Sciatic nerve (tissue), 2 donors: ENCODE measurements around the gene REPIN1. TPM values are rescaled to one million over a fixed set of nuclear protein-coding genes. Genes with fewer than 3 reads are reported as not detected.

ENCODE experiments used
- ATAC-seq: fragments of 200-7000 bp; cut with Tn5 transposase; one replicate; pipeline ENCODE4 v1.9.1; 2020; ENCODE audit warnings: mild to moderate bottlenecking, moderate library complexity
- DNase-seq: peaks from one replicate; pipeline ENCODE4 v3.0.0-alpha.2; 2020; ENCODE audit warnings: low spot score
- intact Hi-C: fragments of 100-400 bp; cut with DNase I; formaldehyde crosslinking; loops from one replicate; pipeline ENCODE4 v1.14.2; 2022
- total RNA-seq: library from RNA; stranded (reverse); fragmentation: NEBNext Ultra II Directional; extraction: Animal tissue kit (Norgen Biotek cat#: 25700); gene quantifications from one replicate; pipeline ENCODE4 v1.2.1, GENCODE V29; 2021
- donor health status: DM: no; HTN: no; CAD: no.
- donor health status: DM: no; HTN: no; CAD: no.

REPIN1 gene
- total RNA-seq, 1 donor from 2014 or later = 54.0 TPM

DNA sequence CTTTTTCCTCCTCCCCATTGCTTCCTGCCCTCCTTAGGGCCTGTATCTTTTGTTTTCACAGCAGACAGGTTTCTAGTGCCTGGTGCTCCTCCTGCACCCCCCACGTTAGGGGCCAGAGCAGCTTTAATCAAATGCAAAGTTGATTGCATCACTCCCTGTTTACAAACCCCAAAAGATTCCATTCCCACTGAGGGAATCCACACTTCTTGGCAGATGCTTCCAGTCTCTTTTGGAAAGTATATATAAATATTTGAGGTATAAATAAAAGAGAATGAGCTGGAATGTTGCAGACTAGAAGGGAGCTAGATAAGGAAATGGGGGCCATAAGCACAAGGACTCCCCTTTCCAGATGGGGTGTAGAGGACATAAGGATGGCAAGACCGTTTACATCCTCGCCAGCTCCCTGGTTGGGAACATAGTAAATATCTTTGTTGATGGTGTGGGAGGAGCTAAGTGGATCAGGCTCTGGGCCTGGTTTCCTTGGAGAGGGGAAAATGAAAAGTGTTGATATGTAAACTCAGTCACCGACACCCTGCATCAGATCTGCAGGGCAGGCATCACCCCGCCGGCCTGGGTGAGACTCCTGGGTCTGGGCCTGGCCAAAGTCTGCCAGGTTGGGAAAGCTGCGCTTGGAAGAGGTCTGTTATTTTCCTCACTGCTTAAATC is 33.4 kb upstream of the REPIN1 start:
- DNase-seq = no peak
- ATAC-seq = peak; percentile 29
- intact Hi-C loops = no loop called here

GRCh38 chr7:150335774-150336112 is 32.9 kb upstream of the REPIN1 start:
- intact Hi-C loops = no loop called here
- no peak for ATAC-seq
- no peak for DNase-seq

- DNase-seq (peak; percentile 54), ATAC-seq (no peak)
- intact Hi-C loops = no loop called here
Observed at GRCh38 chr7:150336746-150337145, 31.9 kb upstream of the REPIN1 start.

DNA sequence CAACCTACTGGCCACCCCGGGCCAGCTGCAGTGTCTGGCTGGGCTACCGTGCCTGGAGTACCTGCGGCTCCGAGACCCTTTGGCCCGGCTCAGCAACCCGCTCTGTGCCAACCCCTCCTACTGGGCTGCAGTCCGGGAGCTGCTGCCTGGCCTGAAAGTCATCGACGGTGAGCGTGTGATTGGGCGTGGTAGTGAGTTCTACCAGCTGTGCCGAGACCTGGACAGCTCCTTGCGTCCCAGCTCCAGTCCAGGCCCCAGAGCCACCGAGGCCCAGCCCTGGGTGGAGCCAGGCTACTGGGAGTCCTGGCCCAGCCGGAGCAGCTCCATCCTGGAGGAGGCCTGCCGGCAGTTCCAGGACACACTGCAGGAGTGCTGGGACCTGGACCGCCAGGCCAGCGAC is 31.4 kb upstream of the REPIN1 start:
- intact Hi-C loops = no loop called here
- ATAC-seq (no peak), DNase-seq (no peak)

- intact Hi-C loops = no loop called here
- DNase-seq (no peak), ATAC-seq (no peak)
Observed at GRCh38 chr7:150337659-150338081, 31.0 kb upstream of the REPIN1 start.

DNA sequence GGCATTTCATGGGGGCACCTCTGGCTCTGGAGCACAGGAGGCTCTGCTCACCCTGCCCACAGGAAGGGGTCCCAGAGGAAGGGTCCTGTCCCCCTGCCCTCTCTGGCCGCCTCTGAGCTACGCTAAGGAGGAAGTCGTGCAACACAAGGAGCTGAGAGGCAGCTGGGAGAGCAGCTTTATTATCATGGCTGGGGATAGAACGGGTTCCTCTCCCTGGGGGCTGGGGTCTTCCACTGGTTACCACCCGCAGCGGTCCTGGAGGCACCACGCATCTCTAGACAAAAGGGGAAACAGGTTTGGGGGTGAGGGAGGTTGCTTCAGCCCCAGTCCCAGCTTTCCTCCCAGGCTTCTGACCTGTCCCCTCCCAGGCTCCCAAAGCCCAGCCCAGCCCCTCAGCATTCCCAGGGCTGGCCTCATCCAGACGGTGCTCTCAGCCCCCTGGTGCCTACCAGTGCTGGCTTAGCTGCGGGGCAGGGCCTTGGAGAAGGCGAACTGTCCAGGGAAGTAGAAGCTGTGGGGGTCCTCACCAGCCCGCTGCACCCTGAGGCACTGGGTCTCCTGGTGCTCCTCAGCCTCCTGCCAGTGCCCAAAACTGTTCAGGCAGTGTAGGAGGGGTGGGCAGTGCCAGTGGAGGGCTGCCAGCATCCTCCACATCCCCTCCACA is 30.3 kb upstream of the REPIN1 start:
- intact Hi-C loops = no loop called here
- no peak for ATAC-seq
- no peak for DNase-seq

GRCh38 chr7:150339409-150339809 is 29.2 kb upstream of the REPIN1 start:
- ATAC-seq (no peak), DNase-seq (no peak)
- intact Hi-C loops = no loop called here

GRCh38 chr7:150340024-150340749 is 28.4 kb upstream of the REPIN1 start:
- intact Hi-C loops = no loop called here
- peak; percentile 48 for ATAC-seq
- peak; percentile 71 for DNase-seq

- intact Hi-C loops = no loop called here
- DNase-seq (no peak), ATAC-seq (peak; percentile 26)
Observed at GRCh38 chr7:150340875-150341262, 27.8 kb upstream of the REPIN1 start.

DNA sequence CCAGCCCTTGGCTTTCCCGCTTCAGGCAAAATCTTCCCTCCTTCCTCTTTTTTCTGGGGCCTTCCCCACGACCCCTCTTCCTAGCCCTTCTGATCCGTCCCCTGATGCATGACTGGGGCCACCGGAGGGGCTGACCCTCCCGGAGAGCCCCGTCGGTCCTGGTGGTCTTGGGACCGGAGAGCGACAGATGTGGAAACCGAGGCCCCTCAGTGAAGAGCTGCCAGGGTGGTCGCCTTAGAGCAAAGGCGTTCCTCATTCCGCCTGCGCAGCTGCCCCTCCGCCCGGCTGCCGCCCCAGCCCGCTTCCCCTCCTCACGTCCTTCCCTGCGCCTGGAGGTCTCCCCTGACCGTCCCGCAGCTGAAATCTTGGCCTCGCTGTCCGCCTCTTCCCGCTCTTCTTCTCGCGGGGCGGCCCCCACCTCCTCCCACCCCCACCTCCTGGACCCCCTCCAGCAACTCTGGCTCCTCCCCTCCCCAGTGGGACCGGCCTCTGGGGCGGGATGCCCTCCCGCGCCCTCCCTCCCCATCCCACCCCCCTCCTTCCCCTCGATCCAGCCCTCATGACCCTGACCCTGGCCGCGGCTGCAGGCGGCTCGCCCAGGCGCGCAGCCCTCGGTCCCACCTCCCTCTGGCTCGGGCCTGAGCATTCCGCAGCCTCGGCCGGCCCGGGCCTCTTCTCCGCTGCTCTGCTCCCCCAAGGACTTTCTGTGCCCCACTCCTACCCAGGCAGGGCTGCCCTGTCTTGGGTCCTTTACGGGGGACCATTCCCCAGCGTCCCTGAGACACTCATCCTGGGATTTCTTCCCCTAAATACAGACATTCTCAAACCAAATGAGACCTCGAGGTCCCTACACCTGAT is 27.1 kb upstream of the REPIN1 start, which contains the start of gene RARRES2:
Gene RARRES2, minus strand, starts transcription at position 367 of the 858 bp plus-strand sequence. CDS start 1,020 bp downstream, outside the sequence.
- intact Hi-C loops = no loop called here
- DNase-seq = peak; percentile 82

GRCh38 chr7:150342121-150342408 is 26.6 kb upstream of the REPIN1 start:
- ATAC-seq = peak; percentile 16
- intact Hi-C loops = no loop called here

More for the DNA sequence above, 27.1 kb upstream of the REPIN1 start, which contains the start of gene RARRES2:
- peak; percentile 91 for ATAC-seq

GRCh38 chr7:150343225-150343624 is 25.4 kb upstream of the REPIN1 start:
- no peak for DNase-seq
- ATAC-seq = no peak
- intact Hi-C loops = no loop called here

More at GRCh38 chr7:150342121-150342408, 26.6 kb upstream of the REPIN1 start:
- no peak for DNase-seq

DNA sequence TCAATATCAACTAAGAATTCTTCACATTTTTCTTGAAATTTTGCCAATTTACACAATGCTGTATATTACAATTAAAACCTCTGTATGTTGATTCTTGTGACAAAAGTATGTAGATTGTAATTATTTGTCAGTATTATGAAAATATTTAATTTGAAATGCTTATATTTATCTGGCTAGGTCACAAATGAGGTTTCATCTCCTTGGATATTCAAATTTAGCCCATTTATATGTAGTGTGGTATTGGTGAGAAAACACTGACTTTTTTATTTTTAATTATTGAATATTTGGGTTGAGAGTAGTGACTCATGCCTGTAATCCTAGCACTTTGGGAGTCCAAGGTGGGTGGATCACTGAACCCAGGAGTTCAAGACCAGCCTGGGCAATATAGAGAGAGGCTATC is 24.3 kb upstream of the REPIN1 start:
- intact Hi-C loops = no loop called here
- no peak for ATAC-seq
- no peak for DNase-seq

DNA sequence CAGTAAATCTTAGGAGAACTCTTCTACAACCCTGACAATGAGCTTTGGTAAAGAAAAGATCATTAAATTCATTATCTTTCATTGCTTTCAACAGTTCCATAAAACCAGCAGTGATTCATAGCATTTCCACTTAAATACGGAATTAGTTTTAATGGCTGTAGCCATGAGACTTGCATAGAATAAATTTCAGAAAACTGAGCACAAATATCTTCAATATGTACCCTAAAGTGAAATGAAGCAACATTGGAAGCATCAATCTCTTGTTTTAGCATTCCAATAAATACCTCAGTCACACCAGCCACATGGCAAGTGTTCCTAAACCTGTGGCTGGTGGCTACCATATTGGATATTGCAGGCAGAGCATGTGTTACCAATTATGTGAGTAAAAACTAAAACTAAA is 23.6 kb upstream of the REPIN1 start:
- ATAC-seq (no peak), DNase-seq (no peak)
- intact Hi-C loops = no loop called here

DNA sequence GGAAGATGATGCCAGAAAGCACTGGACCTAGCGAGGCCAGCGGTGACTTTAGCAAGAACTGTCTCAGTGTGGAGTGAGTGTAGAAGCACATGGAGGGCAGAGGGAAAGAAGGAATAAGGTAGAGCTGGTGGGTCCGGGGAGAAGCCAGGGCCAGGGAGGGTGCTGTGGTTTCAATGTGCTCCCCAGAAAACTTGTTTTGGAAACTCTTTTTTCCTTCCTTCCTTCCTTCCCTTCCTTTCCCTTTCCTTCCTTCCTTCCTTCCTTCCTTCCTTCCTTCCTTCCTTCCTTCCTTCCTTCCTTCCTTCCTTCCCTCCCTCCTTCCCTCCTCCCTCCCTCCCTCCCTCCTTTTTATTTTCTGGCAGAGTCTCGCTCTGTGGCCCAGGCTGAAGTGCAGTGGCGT is 21.7 kb upstream of the REPIN1 start:
- ATAC-seq (no peak), DNase-seq (peak; percentile 26)
- intact Hi-C loops = no loop called here

- ATAC-seq (no peak), DNase-seq (peak; percentile 15)
- intact Hi-C loops = no loop called here
Observed at GRCh38 chr7:150351587-150352194, 16.9 kb upstream of the REPIN1 start.

- no peak for ATAC-seq
- intact Hi-C loops = no loop called here
- DNase-seq = no peak
Observed at GRCh38 chr7:150355666-150356059, 13.0 kb upstream of the REPIN1 start.

GRCh38 chr7:150356265-150356897 is 12.2 kb upstream of the REPIN1 start:
- ATAC-seq (no peak), DNase-seq (peak; percentile 35)
- intact Hi-C loops = no loop called here

DNA sequence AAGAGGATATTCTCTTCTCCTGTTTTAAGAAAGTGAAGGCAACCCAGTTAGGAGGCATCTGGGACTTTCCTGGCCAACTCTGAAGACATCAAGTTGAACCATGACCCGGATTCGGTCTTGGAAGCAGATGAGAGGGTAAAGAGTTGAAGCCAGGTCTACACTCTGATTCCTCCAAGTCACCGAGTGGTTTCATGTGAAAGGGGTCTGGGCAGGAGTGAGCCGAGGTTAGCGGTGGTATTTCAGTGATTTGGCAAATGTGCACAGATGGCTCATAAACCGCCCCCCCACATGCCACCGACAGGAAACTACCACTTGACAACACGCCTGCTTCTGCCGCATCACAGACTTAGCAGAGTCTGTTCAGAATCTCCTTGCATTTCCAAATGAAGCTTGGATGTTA is 11.4 kb upstream of the REPIN1 start:
- peak; percentile 52 for DNase-seq
- intact Hi-C loops = no loop called here
- no peak for ATAC-seq
